Measurements from ENCODE around the gene MNX1.

GRCh38 chr7:156986378-156986777 is 24.1 kb downstream of the MNX1 start:
- TF ChIP-seq CTCF (IDR thresholded peaks at IDR 0.05) (no peak), POLR2A (IDR thresholded peaks at IDR 0.05) (no peak), EP300 (IDR thresholded peaks at IDR 0.05) (no peak)
